GM19193 (cell line): ENCODE measurements around the gene STK24.

Experiments used
- POLR2A ChIP-seq: IDR thresholded peaks from 4 replicates; pipeline ENCODE4 v1.6.1; 2011; ENCODE audit not compliant: insufficient read depth, insufficient read length; ENCODE audit errors: extremely low read depth

Gene STK24

GRCh38 chr13:98496966-98497365 lies 79.9 kb downstream of the STK24 start:
- TF ChIP-seq POLR2A, result no peak

- TF ChIP-seq POLR2A, result no peak
Observed at GRCh38 chr13:98496479-98496791, 80.5 kb downstream of the STK24 start.

GRCh38 chr13:98495627-98496478 lies 81.1 kb downstream of the STK24 start:
- TF ChIP-seq POLR2A, result no peak

GRCh38 chr13:98494769-98495168 lies 82.1 kb downstream of the STK24 start:
- no peak for TF ChIP-seq POLR2A

GRCh38 chr13:98493042-98493712 lies 83.7 kb downstream of the STK24 start:
- no peak for TF ChIP-seq POLR2A

GRCh38 chr13:98492335-98493041 lies 84.4 kb downstream of the STK24 start:
- no peak for TF ChIP-seq POLR2A

- TF ChIP-seq POLR2A, result no peak
Observed at GRCh38 chr13:98490866-98491265, 86.0 kb downstream of the STK24 start.

GRCh38 chr13:98490195-98490836 lies 86.6 kb downstream of the STK24 start:
- no peak for TF ChIP-seq POLR2A

GRCh38 chr13:98489446-98490194 lies 87.3 kb downstream of the STK24 start:
- TF ChIP-seq POLR2A, result no peak

- TF ChIP-seq POLR2A, result no peak
Observed at GRCh38 chr13:98488736-98489135, 88.2 kb downstream of the STK24 start.

- no peak for TF ChIP-seq POLR2A
Observed at GRCh38 chr13:98487522-98487921, 89.4 kb downstream of the STK24 start.

GRCh38 chr13:98487016-98487415 lies 89.9 kb downstream of the STK24 start:
- no peak for TF ChIP-seq POLR2A

- TF ChIP-seq POLR2A, result no peak
Observed at GRCh38 chr13:98486412-98486811, 90.5 kb downstream of the STK24 start.

GRCh38 chr13:98485561-98485960 lies 91.3 kb downstream of the STK24 start:
- TF ChIP-seq POLR2A, result no peak

- no peak for TF ChIP-seq POLR2A
Observed at GRCh38 chr13:98484289-98485219, 92.4 kb downstream of the STK24 start.
